Ovary (tissue), 3 donors: ENCODE results near the gene PRPSAP2.

Experiments
- POLR2A ChIP-seq: fragments of 450-650 bp; IDR thresholded peaks from one replicate; pipeline ENCODE4 v1.6.1; 2017; ENCODE audit warnings: antibody characterized with exemption, mild to moderate bottlenecking, moderate library complexity
- TF ChIP-seq, protein P1 (sequence below), 3 donors: fragments of 450-650 bp in 2 of 3; fragments of 200-600 bp in 1 of 3; IDR thresholded peaks; one replicate each; pipeline versions ENCODE4 v1.5.1 to v1.8.0; 2016 to 2022; ENCODE audit warnings: antibody characterized with exemption in 3 of 3, mild to moderate bottlenecking in 1 of 3
- donor health status: DM: no; HTN: no; CAD: no.

DNA sequence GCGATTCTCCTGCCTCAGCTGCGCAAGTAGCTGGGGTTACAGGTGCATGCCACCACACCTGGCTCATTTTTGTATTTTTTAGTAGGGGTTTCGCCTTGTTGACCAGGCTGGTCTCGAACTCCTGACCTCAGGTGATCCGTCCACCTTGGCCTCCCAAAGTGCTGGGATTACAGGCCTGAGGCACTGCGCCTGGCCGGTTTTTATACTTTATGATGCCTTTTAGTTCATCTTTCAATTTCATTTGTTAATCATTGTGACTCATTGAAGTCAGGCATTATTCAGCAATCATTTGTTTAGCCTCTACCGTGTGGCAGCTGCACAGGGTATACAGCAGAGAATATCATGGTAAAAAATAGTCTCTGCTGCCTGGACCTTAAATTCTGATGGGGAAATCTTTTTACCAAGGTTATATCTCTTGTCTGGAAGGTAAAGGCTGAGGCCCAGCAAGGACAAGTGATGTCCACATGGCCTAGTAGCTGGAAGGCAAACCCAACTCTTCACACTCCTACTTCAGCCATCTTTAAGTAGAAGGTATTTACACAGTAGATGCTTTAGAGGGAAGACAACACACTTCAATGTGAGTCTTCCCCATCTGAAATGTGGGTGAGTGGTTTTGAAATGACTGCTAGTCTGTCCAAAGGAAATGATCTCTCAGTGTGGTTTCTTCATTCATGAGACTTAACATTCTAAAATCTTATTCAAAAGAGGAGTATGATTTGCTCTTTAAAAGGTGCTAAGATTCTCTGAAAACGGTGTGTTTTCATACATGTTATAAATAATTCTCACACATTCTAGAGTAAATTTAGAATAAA, 2.4 kb downstream of the PRPSAP2 start:
- TF ChIP-seq, protein P1, sequence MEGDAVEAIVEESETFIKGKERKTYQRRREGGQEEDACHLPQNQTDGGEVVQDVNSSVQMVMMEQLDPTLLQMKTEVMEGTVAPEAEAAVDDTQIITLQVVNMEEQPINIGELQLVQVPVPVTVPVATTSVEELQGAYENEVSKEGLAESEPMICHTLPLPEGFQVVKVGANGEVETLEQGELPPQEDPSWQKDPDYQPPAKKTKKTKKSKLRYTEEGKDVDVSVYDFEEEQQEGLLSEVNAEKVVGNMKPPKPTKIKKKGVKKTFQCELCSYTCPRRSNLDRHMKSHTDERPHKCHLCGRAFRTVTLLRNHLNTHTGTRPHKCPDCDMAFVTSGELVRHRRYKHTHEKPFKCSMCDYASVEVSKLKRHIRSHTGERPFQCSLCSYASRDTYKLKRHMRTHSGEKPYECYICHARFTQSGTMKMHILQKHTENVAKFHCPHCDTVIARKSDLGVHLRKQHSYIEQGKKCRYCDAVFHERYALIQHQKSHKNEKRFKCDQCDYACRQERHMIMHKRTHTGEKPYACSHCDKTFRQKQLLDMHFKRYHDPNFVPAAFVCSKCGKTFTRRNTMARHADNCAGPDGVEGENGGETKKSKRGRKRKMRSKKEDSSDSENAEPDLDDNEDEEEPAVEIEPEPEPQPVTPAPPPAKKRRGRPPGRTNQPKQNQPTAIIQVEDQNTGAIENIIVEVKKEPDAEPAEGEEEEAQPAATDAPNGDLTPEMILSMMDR (IDR thresholded peaks at IDR 0.05) = no peak
- TF ChIP-seq POLR2A = no peak
